H1 (cell line): ENCODE results near the gene L3MBTL4. TPM values are rescaled to one million over a fixed set of nuclear protein-coding genes. Genes with fewer than 3 reads are reported as not detected.

Source experiments
- ATF2 ChIP-seq: IDR thresholded peaks from 2 replicates; pipeline ENCODE4 v1.6.1; 2012; ENCODE audit warnings: low read length, inconsistent platforms
- ATF3 ChIP-seq: IDR thresholded peaks from 2 replicates; pipeline ENCODE4 v1.6.1; 2011; ENCODE audit warnings: low read depth, mild to moderate bottlenecking, low read length; ENCODE audit not compliant: insufficient read depth
- CBX8 ChIP-seq: fragments of 300-800, 300-1000 bp; sonication (generic); IDR thresholded peaks from 2 replicates; pipeline ENCODE4 v1.7.1; 2016; ENCODE audit warnings: low read depth, low read length, borderline replicate concordance
- KDM5A ChIP-seq: fragments of 200-600 bp; IDR thresholded peaks from 2 replicates; pipeline ENCODE4 v1.7.1; 2012; ENCODE audit warnings: mild to moderate bottlenecking, low read length, inconsistent platforms, mixed read lengths
- RAD21 ChIP-seq, 2 experiments: IDR thresholded peaks in 1 of 2; conservative IDR thresholded peaks in 1 of 2; 2 replicates each; pipeline ENCODE4 v1.6.1; 2011; ENCODE audit warnings: low read depth in 2 of 2, low read length in 2 of 2, improper control_type of control experiment in 1 of 2, inconsistent platforms in 1 of 2, mild to moderate bottlenecking in 1 of 2, moderate library complexity in 1 of 2
- SAP30 ChIP-seq: fragments of 300-600 bp; sonication (generic); IDR thresholded peaks from 2 replicates; pipeline ENCODE4 v1.7.1; 2012; ENCODE audit warnings: low read length, moderate library complexity, mild to moderate bottlenecking, inconsistent platforms; ENCODE audit not compliant: insufficient read depth, insufficient replicate concordance
- TAF7 ChIP-seq: optimal IDR thresholded peaks from 2 replicates; pipeline ENCODE3; 2011; ENCODE audit warnings: low read depth, mild to moderate bottlenecking, inconsistent platforms, low read length, moderate library complexity, borderline replicate concordance
- polyA plus RNA-seq, 7 experiments: library from polyadenylated mRNA; depleted of rRNA in 3 of 7; stranded (reverse) in 5 of 7; unstranded in 2 of 7; fragments of >200 nt in 5 of 7; fragments of 200-250 nt in 2 of 7; gene quantifications; 1 replicate in 5 of 7; 2 replicates in 1 of 7; 4 replicates in 1 of 7; pipeline versions ENCODE4 v1.2.1 to v1.2.3, GENCODE V29; 2011 to 2013; ENCODE audit warnings: missing spikeins in 2 of 7, mixed read lengths in 2 of 7
- total RNA-seq: library from RNA; stranded (reverse); fragmentation: NEBNext Ultra II Directional; extraction: Animal tissue kit (Norgen Biotek cat#: 25700); gene quantifications from 2 replicates; pipeline ENCODE4 v1.2.1, GENCODE V29; 2021

L3MBTL4 gene
- total and polyA plus RNA-seq, 2 of the 8 experiments (the other 6 are each of a cell fraction or from before 2014, with no cell fraction given), result 1.0 to 2.1 TPM

GRCh38 chr18:6118080-6118479 lies 296.6 kb downstream of the L3MBTL4 start (continued):
- TF ChIP-seq KDM5A (no peak), TAF7 (no peak), ATF3 (no peak), CBX8 (no peak), ATF2 (no peak), RAD21 (IDR thresholded peaks at IDR 0.05 in 1 of 2, conservative IDR thresholded peaks at IDR 0.05 in 1 of 2; ENCODE audit: low read depth in 2 of 2, low read length in 2 of 2) (no peak), SAP30 (no peak)
- TF ChIP-seq, all 59 proteins: peak for 0
